HG02798 (cell line): ENCODE measurements around the gene CCDC6.
A peak's percentile ranks its signal among the peaks of the same experiment; 100 is the strongest.
"Not testable (repeated sequence)": the region's sequence is repeated elsewhere in the genome, so short reads cannot be mapped to it uniquely, and the experiment has no call there.

Source experiments
- ATAC-seq: cut with Tn5 transposase; IDR thresholded peaks from one replicate; pipeline ENCODE4 v1.9.1; 2021; ENCODE audit warnings: mild to moderate bottlenecking; ENCODE audit not compliant: unreplicated experiment, poor library complexity

CCDC6 gene

GRCh38 chr10:59819683-59820082 is 86.7 kb downstream of the CCDC6 start:
- no peak for ATAC-seq

- ATAC-seq: no peak
These were observed 87.1 kb downstream of the CCDC6 start for GRCh38 chr10:59819265-59819664.

GRCh38 chr10:59817773-59818172 is 88.6 kb downstream of the CCDC6 start:
- no peak for ATAC-seq

GRCh38 chr10:59814878-59815277 is 91.5 kb downstream of the CCDC6 start:
- no peak for ATAC-seq

- no peak for ATAC-seq
These were observed 93.7 kb downstream of the CCDC6 start for GRCh38 chr10:59812519-59813122.

- ATAC-seq: no peak
These were observed 96.7 kb downstream of the CCDC6 start for GRCh38 chr10:59809644-59809974.

GRCh38 chr10:59808896-59809643 is 97.3 kb downstream of the CCDC6 start:
- ATAC-seq: peak; percentile 97

GRCh38 chr10:59807629-59808620 is 98.4 kb downstream of the CCDC6 start:
- ATAC-seq: no peak

GRCh38 chr10:59805014-59805413 is 101.3 kb downstream of the CCDC6 start:
- ATAC-seq: peak; percentile 35

- ATAC-seq: no peak
These were observed 102.1 kb downstream of the CCDC6 start for GRCh38 chr10:59804220-59804619.

GRCh38 chr10:59803714-59804113 is 102.6 kb downstream of the CCDC6 start:
- ATAC-seq: no peak

- ATAC-seq: no peak
These were observed 105.2 kb downstream of the CCDC6 start for GRCh38 chr10:59801171-59801570.

- ATAC-seq: no peak
These were observed 106.9 kb downstream of the CCDC6 start for GRCh38 chr10:59799421-59799820.

GRCh38 chr10:59793919-59794318 is 112.4 kb downstream of the CCDC6 start:
- ATAC-seq: no peak

GRCh38 chr10:59792812-59793211 is 113.5 kb downstream of the CCDC6 start:
- ATAC-seq: no peak

- ATAC-seq: no peak
These were observed 114.8 kb downstream of the CCDC6 start for GRCh38 chr10:59791601-59792000.

- not testable (repeated sequence) for ATAC-seq
These were observed 116.3 kb downstream of the CCDC6 start for GRCh38 chr10:59790080-59790479.

GRCh38 chr10:59788914-59789313 is 117.4 kb downstream of the CCDC6 start:
- not testable (repeated sequence) for ATAC-seq

GRCh38 chr10:59787032-59787431 is 119.3 kb downstream of the CCDC6 start:
- not testable (repeated sequence) for ATAC-seq

- ATAC-seq: not testable (repeated sequence)
These were observed 120.9 kb downstream of the CCDC6 start for GRCh38 chr10:59785476-59785875.

GRCh38 chr10:59781511-59781910 is 124.8 kb downstream of the CCDC6 start:
- no peak for ATAC-seq
